GM10248 (cell line): ENCODE data around the gene NODAL.

Source experiments
- CTCF ChIA-PET: fragments of 300-600 bp; sonication (Branson Sonifier 250); formaldehyde crosslinking; extraction: SDS; loops from one replicate; lab custom pipeline; 2021; ENCODE audit warnings: antibody characterized with exemption; lab: Yijun Ruan, JAX
- POLR2A ChIA-PET: fragments of 350-650 bp; sonication (Branson Sonifier 250); formaldehyde crosslinking; extraction: SDS; loops from one replicate; lab custom pipeline; 2020; ENCODE audit warnings: antibody characterized with exemption; lab: Yijun Ruan, JAX
- DNase-seq: peaks from one replicate; pipeline ENCODE4 v3.0.0; 2012; ENCODE audit errors: extremely low spot score
- CTCF ChIP-seq: IDR thresholded peaks from 2 replicates; pipeline ENCODE4 v1.5.1; 2012; ENCODE audit warnings: mild to moderate bottlenecking, low read depth; ENCODE audit errors: extremely low read depth, missing control alignments, control extremely low read depth

The NODAL gene

DNA sequence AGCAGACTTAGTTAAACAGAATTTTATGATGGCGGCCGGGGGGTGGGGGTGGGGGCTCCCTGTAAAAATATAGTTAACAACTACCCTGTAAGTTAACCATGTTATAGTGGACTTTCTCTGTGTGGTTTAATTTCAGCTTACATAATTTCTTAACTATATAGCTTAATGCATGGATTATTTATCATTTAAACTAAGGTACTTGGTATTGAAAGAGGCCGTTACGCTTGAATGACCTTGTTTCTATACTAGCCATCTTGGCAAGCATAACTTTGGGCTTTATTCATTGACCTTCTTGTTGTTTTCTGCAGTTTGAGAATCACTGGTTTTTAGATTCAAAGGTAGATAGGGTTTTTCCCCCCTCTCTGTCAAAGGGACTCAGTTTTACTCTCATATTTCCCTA lies 29.1 kb downstream of the NODAL start:
- CTCF ChIA-PET, result interaction anchor here (0.6 to 1.4 kb wide), 4 partner anchors 8 to 147 kb away, joined by 3 to 6 read pairs (median 4); partner anchors contain the start of gene EIF4EBP2
- POLR2A ChIA-PET, result no interaction called here
- DNase-seq, result no peak
- no peak for TF ChIP-seq CTCF

- ChIA-PET CTCF (no interaction called here), POLR2A (no interaction called here)
- TF ChIP-seq CTCF, result no peak
- no peak for DNase-seq
Measured at GRCh38 chr10:70410608-70411007, 30.9 kb downstream of the NODAL start.

DNA sequence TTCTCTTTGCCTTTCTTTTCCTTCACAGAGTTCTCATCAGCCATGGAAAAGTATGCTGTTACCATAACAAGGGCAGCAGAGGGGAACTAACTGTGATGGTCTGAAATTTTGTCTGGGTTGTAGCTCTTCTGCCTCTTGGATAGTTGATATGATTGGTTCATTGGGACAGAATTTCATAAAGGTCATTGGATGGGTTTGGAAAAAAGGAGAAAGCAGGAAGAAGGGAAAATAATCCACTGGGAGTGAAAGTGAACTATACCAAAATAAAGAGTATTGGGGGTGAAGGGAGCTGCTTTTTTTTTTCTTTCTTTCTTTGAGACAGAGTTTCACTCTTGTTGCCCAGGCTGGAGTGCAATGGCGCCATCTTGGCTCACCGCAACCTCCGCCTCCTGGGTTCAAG lies 31.7 kb downstream of the NODAL start:
- no peak for DNase-seq
- POLR2A ChIA-PET, result no interaction called here
- no peak for TF ChIP-seq CTCF
- CTCF ChIA-PET, result interaction anchor here (0.8 to 1.0 kb wide), 2 partner anchors 14 to 263 kb away, joined by 3 to 4 read pairs; partner anchors contain the start of gene TYSND1

DNA sequence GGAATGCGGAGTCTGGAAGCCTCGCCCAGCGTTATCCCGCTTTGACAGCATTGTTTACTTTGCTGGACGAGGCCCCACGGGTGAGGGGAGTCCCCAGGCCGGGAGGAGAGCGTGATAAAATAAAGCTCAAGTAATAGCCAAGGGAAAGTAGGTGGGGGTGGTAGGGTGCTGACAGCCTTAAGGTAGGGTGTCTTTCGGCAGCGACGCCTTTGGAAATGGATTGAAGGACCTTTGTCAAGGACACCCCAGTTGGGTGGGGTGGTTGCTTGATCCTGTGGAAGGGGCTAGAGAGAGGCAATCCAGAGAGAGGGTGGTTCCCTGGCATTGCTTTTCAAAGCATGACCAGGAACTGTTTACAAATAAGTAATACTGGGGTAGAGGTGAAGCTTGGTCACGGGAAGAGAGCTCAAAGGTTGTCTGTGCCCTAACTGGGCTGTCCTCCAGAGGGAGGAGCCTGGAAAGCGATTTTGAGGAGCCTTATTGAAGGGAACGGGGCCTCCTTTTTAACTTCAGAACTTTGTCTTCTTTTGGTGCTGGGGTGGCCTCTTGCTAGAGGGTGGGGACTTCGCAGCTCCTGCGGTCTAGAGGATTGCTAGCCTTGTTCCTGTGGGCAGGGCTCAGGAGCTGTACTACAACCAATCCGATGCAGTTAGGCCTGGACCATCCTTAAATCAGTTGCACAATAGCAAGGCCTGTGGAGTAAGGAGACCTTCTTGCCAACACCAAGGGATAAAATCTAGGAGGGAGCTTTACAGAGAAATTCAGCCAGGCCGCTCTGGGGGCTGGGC lies 36.2 kb downstream of the NODAL start:
- CTCF ChIA-PET, result interaction anchor here (0.9 to 3.6 kb wide), 14 partner anchors 8 to 290 kb away, joined by 3 to 26 read pairs (median 4); partner anchors contain the start of gene TYSND1
- peak; percentile 53 for DNase-seq
- no peak for TF ChIP-seq CTCF
- POLR2A ChIA-PET, result interaction anchor here (0.9 to 1.0 kb wide), 2 partner anchors 132 to 260 kb away, joined by 3 read pairs; no protein-coding TSS in a partner anchor

DNA sequence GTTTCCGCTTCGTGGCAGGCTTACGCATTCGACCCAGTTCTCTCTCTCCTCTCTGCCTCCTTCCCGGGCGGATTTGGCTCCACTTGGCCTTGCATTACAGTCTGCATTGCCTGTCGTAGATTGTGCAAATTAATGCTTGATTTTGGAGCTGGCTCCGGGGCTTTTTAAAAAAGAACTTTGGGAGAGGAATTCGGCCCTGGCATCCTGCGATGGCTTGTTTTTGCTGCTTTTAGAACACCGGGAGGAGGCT lies 36.8 kb downstream of the NODAL start:
- POLR2A ChIA-PET, result interaction anchor here (0.9 to 1.0 kb wide), 2 partner anchors 132 to 259 kb away, joined by 3 read pairs; no protein-coding TSS in a partner anchor
- CTCF ChIA-PET, result interaction anchor here (0.9 to 3.6 kb wide), 13 partner anchors 8 to 290 kb away, joined by 3 to 26 read pairs (median 4); partner anchors contain the start of gene TYSND1
- TF ChIP-seq CTCF, result no peak
- DNase-seq, result no peak

- ChIA-PET CTCF (interaction anchor here (0.9 to 3.6 kb wide), 14 partner anchors 9 to 289 kb away, joined by 3 to 26 read pairs (median 4); partner anchors contain the start of gene TYSND1), POLR2A (interaction anchor here (0.7 to 1.0 kb wide), 4 partner anchors 11 to 234 kb away, joined by 3 to 4 read pairs (median 3); partner anchors contain the start of gene SAR1A)
- peak; percentile 95 for DNase-seq
- no peak for TF ChIP-seq CTCF
Measured at GRCh38 chr10:70404036-70404786, 37.3 kb downstream of the NODAL start, which contains the start of gene EIF4EBP2. TSS of gene EIF4EBP2 (plus strand) at chr10:70404145. CDS start at chr10:70404402, 257 bp downstream.
